ENCODE data around the gene ZCCHC10.
"Not testable (repeated sequence)": the region's sequence is repeated elsewhere in the genome, so short reads cannot be mapped to it uniquely, and the experiment has no call there.

ZCCHC10 gene

DNA sequence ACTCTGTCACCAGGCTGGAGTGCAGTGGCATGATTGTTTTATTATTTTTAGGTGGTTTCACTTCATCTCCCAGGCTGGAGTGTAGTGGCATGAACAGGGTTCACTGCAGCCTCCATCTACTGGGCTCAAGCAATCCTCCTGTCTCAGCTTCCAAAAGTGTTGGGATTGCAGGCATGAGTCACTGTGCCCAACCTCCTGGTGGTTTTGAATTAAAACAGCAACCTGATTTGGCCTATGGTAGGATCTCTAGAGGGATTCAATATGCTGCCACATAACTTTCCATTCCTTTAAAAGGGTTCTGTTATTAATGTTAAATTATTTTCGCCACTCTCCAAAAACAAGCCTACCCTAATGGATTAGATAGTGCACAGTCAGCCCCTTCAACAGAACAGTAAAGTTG lies 15.6 kb upstream of the ZCCHC10 start:
- TF ChIP-seq, protein P1, sequence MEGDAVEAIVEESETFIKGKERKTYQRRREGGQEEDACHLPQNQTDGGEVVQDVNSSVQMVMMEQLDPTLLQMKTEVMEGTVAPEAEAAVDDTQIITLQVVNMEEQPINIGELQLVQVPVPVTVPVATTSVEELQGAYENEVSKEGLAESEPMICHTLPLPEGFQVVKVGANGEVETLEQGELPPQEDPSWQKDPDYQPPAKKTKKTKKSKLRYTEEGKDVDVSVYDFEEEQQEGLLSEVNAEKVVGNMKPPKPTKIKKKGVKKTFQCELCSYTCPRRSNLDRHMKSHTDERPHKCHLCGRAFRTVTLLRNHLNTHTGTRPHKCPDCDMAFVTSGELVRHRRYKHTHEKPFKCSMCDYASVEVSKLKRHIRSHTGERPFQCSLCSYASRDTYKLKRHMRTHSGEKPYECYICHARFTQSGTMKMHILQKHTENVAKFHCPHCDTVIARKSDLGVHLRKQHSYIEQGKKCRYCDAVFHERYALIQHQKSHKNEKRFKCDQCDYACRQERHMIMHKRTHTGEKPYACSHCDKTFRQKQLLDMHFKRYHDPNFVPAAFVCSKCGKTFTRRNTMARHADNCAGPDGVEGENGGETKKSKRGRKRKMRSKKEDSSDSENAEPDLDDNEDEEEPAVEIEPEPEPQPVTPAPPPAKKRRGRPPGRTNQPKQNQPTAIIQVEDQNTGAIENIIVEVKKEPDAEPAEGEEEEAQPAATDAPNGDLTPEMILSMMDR (IDR thresholded peaks at IDR 0.05; ENCODE audit: extremely low read depth, missing control alignments) = no peak
- no peak for DNase-seq (ENCODE audit: low spot score)

DNA sequence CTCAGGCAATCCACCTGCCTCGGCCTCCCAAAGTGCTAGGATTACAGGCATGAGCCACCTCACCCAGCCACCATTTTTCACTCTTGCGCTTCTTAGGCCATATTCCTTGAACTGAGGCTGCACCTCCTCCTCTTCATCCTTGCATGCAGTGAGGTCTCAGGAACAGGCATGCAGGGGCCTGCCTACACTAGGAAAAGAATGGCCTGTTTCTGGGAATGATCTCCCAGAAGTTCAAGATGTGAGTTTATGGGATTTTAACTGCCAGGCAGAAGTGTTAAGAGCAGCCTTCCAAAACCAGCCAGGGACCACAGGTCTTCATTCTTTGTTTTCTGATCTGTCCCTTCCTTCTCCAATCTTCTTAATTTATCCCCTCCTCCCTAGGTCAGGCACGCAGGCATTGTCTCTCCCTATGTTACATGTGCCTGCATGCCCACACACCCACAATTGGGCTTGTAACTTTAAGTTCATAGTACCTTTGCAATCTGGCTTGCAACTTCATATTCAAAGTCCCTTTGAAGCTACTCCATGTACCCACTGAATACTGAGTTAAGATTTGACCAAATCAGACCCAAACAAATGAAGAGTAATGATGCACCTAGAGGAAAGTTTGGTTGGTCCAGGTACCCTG lies 14.9 kb upstream of the ZCCHC10 start:
- TF ChIP-seq, protein P1 (IDR thresholded peaks at IDR 0.05; ENCODE audit: extremely low read depth, missing control alignments) = no peak
- DNase-seq (ENCODE audit: low spot score) = no peak

DNA sequence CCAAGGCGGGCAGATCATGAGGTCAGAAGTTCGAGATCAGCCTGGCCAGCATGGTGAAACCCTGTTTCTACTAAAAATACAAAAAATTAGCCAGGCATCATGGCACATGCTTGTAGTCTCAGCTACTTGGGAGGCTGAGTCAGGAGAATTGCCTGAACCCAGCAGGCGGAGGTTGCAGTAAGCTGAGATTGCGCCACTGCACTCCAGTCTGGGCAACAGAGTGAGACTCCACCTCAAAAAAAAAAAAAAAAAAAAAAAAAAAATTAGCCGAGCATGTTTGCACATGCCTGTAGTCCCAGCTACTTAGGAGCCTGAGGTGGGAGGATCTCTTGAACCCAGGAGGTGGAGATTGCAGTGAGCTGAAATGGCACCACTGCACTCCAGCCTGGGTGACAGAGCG lies 10.3 kb upstream of the ZCCHC10 start:
- not testable (repeated sequence) for DNase-seq (ENCODE audit: low spot score)

DNA sequence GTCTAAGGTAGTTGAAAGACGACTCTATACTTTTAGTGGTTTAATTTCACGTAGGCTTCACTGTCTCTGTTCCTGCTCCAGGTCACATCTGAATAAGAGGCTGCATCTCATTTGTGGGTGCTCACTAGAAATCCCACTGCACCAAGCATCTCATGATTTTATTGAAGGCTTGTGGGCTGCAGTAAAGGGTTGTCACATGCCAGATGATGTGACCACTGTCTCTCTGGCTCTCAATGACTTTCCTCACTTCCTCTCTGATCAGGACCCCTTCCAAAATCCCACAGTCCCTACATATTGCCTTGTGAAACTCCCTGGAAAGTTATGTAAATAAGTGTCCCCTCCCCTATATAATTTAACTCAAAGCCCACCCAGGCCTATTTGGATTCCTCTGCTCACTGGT lies 8.9 kb upstream of the ZCCHC10 start:
- TF ChIP-seq, protein P1 (IDR thresholded peaks at IDR 0.05; ENCODE audit: extremely low read depth, missing control alignments) = no peak
- no peak for DNase-seq (ENCODE audit: low spot score)

DNA sequence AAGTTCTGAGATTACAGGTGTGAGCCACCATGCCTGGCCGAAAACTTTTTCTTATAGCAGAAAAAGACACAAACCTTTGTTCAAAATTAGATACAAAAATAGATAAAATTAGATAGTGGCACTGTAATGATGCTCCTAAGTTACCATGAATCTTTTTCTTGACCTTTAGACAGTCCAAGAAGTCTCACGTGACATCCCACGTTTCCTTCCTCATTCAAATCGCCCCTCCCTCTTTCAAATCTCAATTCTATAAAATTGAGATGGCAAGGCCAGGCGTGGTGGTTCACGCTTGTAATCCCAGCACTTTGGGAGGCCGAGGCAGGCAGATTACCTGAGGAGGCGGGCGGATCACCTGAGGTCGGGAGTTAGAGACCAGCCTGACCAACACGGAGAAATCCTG lies 7.7 kb upstream of the ZCCHC10 start:
- no peak for DNase-seq (ENCODE audit: low spot score)
- TF ChIP-seq, protein P1 (IDR thresholded peaks at IDR 0.05; ENCODE audit: extremely low read depth, missing control alignments) = no peak

DNA sequence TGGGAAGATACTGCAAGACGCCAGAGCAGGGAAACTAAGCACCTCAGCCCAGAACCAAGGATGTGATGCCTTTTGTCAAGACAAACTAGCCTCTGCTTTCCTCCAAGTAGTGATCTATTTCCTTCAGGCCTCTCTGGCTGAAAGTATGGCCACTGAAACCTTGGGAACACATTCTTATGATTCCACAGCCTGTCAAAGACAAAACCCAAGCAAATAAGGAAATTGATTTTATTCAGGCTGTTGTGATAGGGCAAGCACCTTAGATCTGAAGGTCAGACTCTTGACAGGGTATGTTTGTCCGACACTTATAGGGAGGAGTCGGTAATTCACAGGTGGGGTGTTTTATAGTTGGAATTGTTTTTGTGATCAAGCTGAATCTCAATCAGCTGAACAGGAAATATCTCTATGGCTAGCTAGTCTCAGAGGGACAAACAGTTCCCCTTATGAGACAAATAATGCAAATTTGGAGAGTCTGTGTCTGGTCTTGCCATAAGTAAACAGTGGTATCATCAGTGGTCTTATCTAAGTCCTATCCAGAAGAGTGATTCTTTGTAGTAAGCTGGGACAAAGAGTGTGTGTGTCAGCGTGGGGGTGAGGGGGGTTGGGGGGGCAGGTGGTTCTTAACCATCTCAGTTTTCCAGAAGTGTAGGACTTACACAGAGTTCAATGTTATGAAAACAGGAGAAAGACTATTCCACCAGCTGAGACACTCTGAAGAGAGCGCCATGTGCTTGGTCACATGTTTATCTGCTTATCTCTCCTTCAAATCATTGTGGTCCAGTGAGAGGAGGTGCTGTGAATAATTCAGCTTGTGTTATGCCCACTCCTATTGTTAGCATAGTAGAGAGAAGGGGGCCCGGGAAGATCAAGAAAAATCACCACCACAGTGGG lies 6.7 kb upstream of the ZCCHC10 start:
- peak; percentile 56 for DNase-seq (ENCODE audit: low spot score)
- TF ChIP-seq, protein P1 (IDR thresholded peaks at IDR 0.05; ENCODE audit: extremely low read depth, missing control alignments) = no peak

DNA sequence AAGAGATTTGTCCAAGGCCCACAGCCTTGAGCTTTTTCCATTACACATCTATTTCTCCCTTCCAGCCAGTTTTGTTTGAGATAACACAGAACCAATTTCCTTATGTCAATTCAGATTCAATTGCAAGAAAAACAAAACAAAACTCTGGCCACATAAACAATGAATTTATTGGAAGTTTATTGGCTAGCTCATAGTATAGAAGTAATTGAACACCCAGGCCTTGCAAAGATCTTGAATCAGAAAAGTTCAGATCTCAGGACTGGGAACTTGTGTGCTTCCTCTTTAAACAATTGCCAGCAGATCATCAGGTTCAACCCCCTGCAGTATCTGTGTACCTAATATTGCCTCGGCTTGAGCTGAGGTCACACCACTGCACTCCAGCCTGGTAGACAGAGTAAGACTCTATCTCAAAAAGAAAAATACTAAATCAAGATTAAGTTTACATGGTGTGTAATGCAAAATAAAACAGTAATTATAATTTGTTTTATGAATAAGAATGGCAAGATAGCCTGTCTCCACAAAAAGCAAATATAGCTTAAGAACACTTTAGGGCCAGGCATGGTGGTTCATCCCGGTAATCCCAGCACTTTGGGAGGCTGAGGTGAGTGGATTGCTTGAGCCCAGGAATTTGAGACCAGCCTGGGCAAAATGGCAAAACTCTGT lies 4.1 kb upstream of the ZCCHC10 start:
- no peak for DNase-seq (ENCODE audit: low spot score)
- TF ChIP-seq, protein P1 (IDR thresholded peaks at IDR 0.05; ENCODE audit: extremely low read depth, missing control alignments) = no peak
